IMR-90 (cell line): Measurements from ENCODE around the gene PRKCB. TPM values are rescaled to one million over a fixed set of nuclear protein-coding genes. Genes with fewer than 3 reads are reported as not detected.

Source experiments
- ATAC-seq: fragments of 200-7000 bp; cut with Tn5 transposase; 2 replicates; pipeline ENCODE4 v1.9.1; 2020; ENCODE audit warnings: low read depth, mild to moderate bottlenecking, moderate library complexity
- BruUV-seq: library from RNA; stranded (reverse); fragments of 400-500 nt; replicated peaks from 2 replicates; lab custom pipeline; 2021; lab: Mats Ljungman, UMichigan
- CTCF ChIA-PET: fragments of 300-600 bp; formaldehyde crosslinking; extraction: SDS; loops from one replicate; lab custom pipeline; 2021; ENCODE audit warnings: antibody characterized with exemption; lab: Yijun Ruan, JAX
- POLR2A ChIA-PET: fragments of 300-600 bp; sonication (Branson Sonifier 250); formaldehyde crosslinking; loops from one replicate; lab custom pipeline; 2022; ENCODE audit warnings: antibody characterized with exemption; ENCODE audit not compliant: unreplicated experiment; lab: Charles Lee
- DNase-seq: peaks from one replicate; pipeline ENCODE4 v3.0.0; 2013
- H2AFZ ChIP-seq: replicated peaks from 2 replicates; pipeline ENCODE3; 2013; ENCODE audit warnings: low read length, mild to moderate bottlenecking; ENCODE audit not compliant: poor library complexity
- H2AK5ac ChIP-seq: 2 replicates; pipeline ENCODE4 v1.6.1; 2013; ENCODE audit warnings: low read depth, low read length, inconsistent platforms
- H2AK9ac ChIP-seq: replicated peaks from 2 replicates; pipeline ENCODE3; 2013; ENCODE audit warnings: mild to moderate bottlenecking, low read depth, low read length, moderate library complexity; ENCODE audit not compliant: poor library complexity
- H2BK120ac ChIP-seq: 2 replicates; pipeline ENCODE4 v1.6.1; 2013; ENCODE audit warnings: low read depth, low read length, inconsistent platforms
- H2BK15ac ChIP-seq: 3 replicates; pipeline ENCODE4 v1.6.1; 2013; ENCODE audit warnings: low read depth, low read length, inconsistent platforms
- H2BK20ac ChIP-seq: 2 replicates; pipeline ENCODE4 v1.6.1; 2013; ENCODE audit warnings: low read depth, mild to moderate bottlenecking, inconsistent platforms, low read length, moderate library complexity
- H2BK5ac ChIP-seq: 2 replicates; pipeline ENCODE4 v1.6.1; 2013; ENCODE audit warnings: mild to moderate bottlenecking, low read depth, low read length, inconsistent platforms; ENCODE audit not compliant: poor library complexity, severe bottlenecking
- H3K14ac ChIP-seq: replicated peaks from 2 replicates; pipeline ENCODE4 v1.6.1; 2013; ENCODE audit warnings: low read depth, low read length, inconsistent platforms
- H3K18ac ChIP-seq: 2 replicates; pipeline ENCODE4 v1.6.1; 2013; ENCODE audit warnings: low read depth, low read length, control low read depth
- H3K23ac ChIP-seq: 2 replicates; pipeline ENCODE4 v1.6.1; 2013; ENCODE audit warnings: low read depth, low read length, inconsistent platforms
- H3K27ac ChIP-seq: 2 replicates; pipeline ENCODE4 v1.5.1; 2013; ENCODE audit warnings: mild to moderate bottlenecking, control low read depth, low read length; ENCODE audit not compliant: insufficient read depth
- H3K27me3 ChIP-seq: 2 replicates; pipeline ENCODE4 v1.6.1; 2013; ENCODE audit warnings: low read length; ENCODE audit not compliant: control insufficient read depth, insufficient read depth
- H3K36me3 ChIP-seq: 2 replicates; pipeline ENCODE4 v1.6.1; 2013; ENCODE audit warnings: low read length, mixed read lengths; ENCODE audit not compliant: control insufficient read depth, insufficient read depth
- H3K4ac ChIP-seq: 2 replicates; pipeline ENCODE4 v1.6.1; 2013; ENCODE audit warnings: low read depth, low read length, inconsistent platforms
- H3K4me1 ChIP-seq: 2 replicates; pipeline ENCODE4 v1.6.1; 2013; ENCODE audit warnings: low read length, mixed read lengths; ENCODE audit not compliant: control insufficient read depth, insufficient read depth
- H3K4me2 ChIP-seq: 2 replicates; pipeline ENCODE4 v1.6.1; 2013; ENCODE audit warnings: low read depth, mild to moderate bottlenecking, control low read depth, low read length, moderate library complexity
- H3K4me3 ChIP-seq: 2 replicates; pipeline ENCODE4 v1.5.1; 2013; ENCODE audit warnings: low read depth, mild to moderate bottlenecking, control low read depth, low read length, moderate library complexity; ENCODE audit not compliant: insufficient read depth
- H3K56ac ChIP-seq: 2 replicates; pipeline ENCODE4 v1.6.1; 2013; ENCODE audit warnings: low read length, inconsistent platforms; ENCODE audit not compliant: insufficient read depth; ENCODE audit errors: extremely low read depth
- H3K79me1 ChIP-seq, 2 experiments: 2 replicates each; pipeline ENCODE4 v1.6.1; 2013; ENCODE audit warnings: low read length in 2 of 2, inconsistent platforms in 1 of 2, low read depth in 1 of 2
- H3K9ac ChIP-seq: 2 replicates; pipeline ENCODE4 v1.6.1; 2013; ENCODE audit warnings: low read depth, low read length, control low read depth
- H3K9me1 ChIP-seq: 2 replicates; pipeline ENCODE4 v1.6.1; 2013; ENCODE audit warnings: low read length, inconsistent platforms; ENCODE audit not compliant: insufficient read depth
- H3K9me3 ChIP-seq: 2 replicates; pipeline ENCODE4 v1.6.1; 2013; ENCODE audit warnings: low read length; ENCODE audit not compliant: control insufficient read depth, insufficient read depth
- H4K20me1 ChIP-seq: 2 replicates; pipeline ENCODE4 v1.6.1; 2013; ENCODE audit warnings: low read length, inconsistent platforms; ENCODE audit not compliant: insufficient read depth
- H4K5ac ChIP-seq: 2 replicates; pipeline ENCODE4 v1.6.1; 2013; ENCODE audit warnings: mild to moderate bottlenecking, low read depth, low read length, control low read depth
- H4K8ac ChIP-seq, 2 experiments: 2 replicates each; pipeline ENCODE4 v1.6.1; 2013; ENCODE audit warnings: low read depth in 2 of 2, low read length in 2 of 2, control low read depth in 1 of 2, inconsistent platforms in 1 of 2
- H4K91ac ChIP-seq: 2 replicates; pipeline ENCODE4 v1.6.1; 2013; ENCODE audit warnings: low read depth, low read length, inconsistent platforms; ENCODE audit not compliant: insufficient read depth
- BHLHE40 ChIP-seq: fragments of 150-350 bp; IDR thresholded peaks from 2 replicates; pipeline ENCODE4 v1.6.1; 2016; ENCODE audit warnings: mild to moderate bottlenecking, low read depth, low read length
- CEBPB ChIP-seq: IDR thresholded peaks from 2 replicates; pipeline ENCODE4 v1.6.1; 2012; ENCODE audit warnings: low read depth, low read length, improper control_type of control experiment
- CHD1 ChIP-seq: IDR thresholded peaks from 2 replicates; pipeline ENCODE4 v1.6.1; 2012; ENCODE audit warnings: low read depth, low read length, improper control_type of control experiment
- CTCF ChIP-seq: conservative IDR thresholded peaks from 2 replicates; pipeline ENCODE4 v1.5.1; 2012; ENCODE audit warnings: mild to moderate bottlenecking, low read depth, low read length, improper control_type of control experiment
- ELK1 ChIP-seq: fragments of 150-350 bp; IDR thresholded peaks from 2 replicates; pipeline ENCODE4 v1.6.1; 2016; ENCODE audit warnings: low read depth, mild to moderate bottlenecking, low read length, moderate library complexity, borderline replicate concordance
- FOS ChIP-seq: fragments of 150-350 bp; IDR thresholded peaks from 2 replicates; pipeline ENCODE4 v1.6.1; 2016; ENCODE audit warnings: low read depth, low read length
- MAFK ChIP-seq: IDR thresholded peaks from 2 replicates; pipeline ENCODE4 v1.6.1; 2012; ENCODE audit warnings: low read depth, low read length, improper control_type of control experiment
- MAZ ChIP-seq: IDR thresholded peaks from 2 replicates; pipeline ENCODE4 v1.6.1; 2012; ENCODE audit warnings: low read depth, mild to moderate bottlenecking, low read length, improper control_type of control experiment, moderate library complexity, borderline replicate concordance
- MXI1 ChIP-seq: IDR thresholded peaks from 2 replicates; pipeline ENCODE4 v1.6.1; 2012; ENCODE audit warnings: low read depth, mild to moderate bottlenecking, low read length, moderate library complexity, borderline replicate concordance
- NFE2L2 ChIP-seq: fragments of 150-350 bp; IDR thresholded peaks from 2 replicates; pipeline ENCODE4 v1.6.1; 2016; ENCODE audit warnings: low read depth, mild to moderate bottlenecking, low read length
- POLR2A ChIP-seq: IDR thresholded peaks from 2 replicates; pipeline ENCODE4 v1.6.1; 2012; ENCODE audit warnings: mild to moderate bottlenecking, low read depth, low read length
- RAD21 ChIP-seq: IDR thresholded peaks from 2 replicates; pipeline ENCODE4 v1.6.1; 2012; ENCODE audit warnings: low read length, improper control_type of control experiment
- RCOR1 ChIP-seq: IDR thresholded peaks from 2 replicates; pipeline ENCODE4 v1.6.1; 2012; ENCODE audit warnings: mild to moderate bottlenecking, low read length, improper control_type of control experiment; ENCODE audit not compliant: insufficient replicate concordance
- RFX5 ChIP-seq: IDR thresholded peaks from 2 replicates; pipeline ENCODE4 v1.8.0; 2012; ENCODE audit warnings: low read depth, mild to moderate bottlenecking, low read length, moderate library complexity
- SMC3 ChIP-seq: fragments of 150-350 bp; IDR thresholded peaks from 2 replicates; pipeline ENCODE4 v1.6.1; 2016; ENCODE audit warnings: low read depth, mild to moderate bottlenecking, antibody characterized with exemption, low read length, moderate library complexity
- USF2 ChIP-seq: fragments of 150-350 bp; IDR thresholded peaks from 2 replicates; pipeline ENCODE4 v1.6.1; 2017; ENCODE audit warnings: mild to moderate bottlenecking, antibody characterized with exemption, low read length, low read depth
- WGBS, 2 experiments: methylation state at CpG; one replicate each; pipeline versions ENCODE4 v1.1.5 to v1.1.7; 2013; ENCODE audit warnings: missing lambda C conversion rate in 2 of 2; ENCODE audit not compliant: insufficient read length in 1 of 2; ENCODE audit errors: extremely low coverage in 2 of 2; 5-methylcytosine and 5-hydroxymethylcytosine counted together
- dilution Hi-C: fragments of 300-500 bp; cut with HindIII; formaldehyde crosslinking; loops from one replicate; pipeline ENCODE4 v1.14.3; 2018; ENCODE audit warnings: low sequenced_read_pairs; ENCODE audit not compliant: unreplicated experiment
- in situ Hi-C: fragments of 300-500 bp; cut with MboI; formaldehyde crosslinking; loops from 3 replicates; pipeline ENCODE4 v1.14.3; 2019; ENCODE audit warnings: low sequenced_read_pairs, inconsistent platforms, mixed read lengths
- intact Hi-C: fragments of 100-400 bp; cut with micrococcal nuclease; formaldehyde crosslinking; loops from 2 replicates; pipeline ENCODE4 v1.10.0; 2022
- polyA plus RNA-seq, 3 experiments: library from polyadenylated mRNA; depleted of rRNA; stranded (reverse); fragments of >200 nt; gene quantifications; 2 replicates each; pipeline ENCODE4 v1.2.3, GENCODE V29; 2012; ENCODE audit warnings: low replicate concordance in 1 of 3
- total RNA-seq: library from RNA; depleted of rRNA; stranded (reverse); fragments of >200 nt; gene quantifications from 2 replicates; pipeline ENCODE4 v1.2.3, GENCODE V29; 2012

The PRKCB gene
- total and polyA plus RNA-seq, 2 of the 4 experiments (the other 2 are of a cell fraction), result under 0.01 TPM; not detected in 1

- H4K8ac ChIP-seq, result no peak overlapping the region
- no peak overlapping the region for H3K4ac ChIP-seq
- H4K91ac ChIP-seq, result no peak overlapping the region
- CTCF ChIA-PET, result interaction anchor here (0.6 kb wide), 2 partner anchors 23 to 1247 kb away, joined by 4 to 6 read pairs; no protein-coding TSS in a partner anchor
- ATAC-seq (no peak), DNase-seq (no peak)
- H3K56ac ChIP-seq, result no peak overlapping the region
- no peak overlapping the region for H3K14ac ChIP-seq
- H3K9me3 ChIP-seq, result no peaks in the 10 kb centered on the region
- no peak overlapping the region for H3K27ac ChIP-seq
- no peak overlapping the region for H2BK15ac ChIP-seq
- no peak overlapping the region for H2BK5ac ChIP-seq
- no peak overlapping the region for H3K4me3 ChIP-seq
- no peak overlapping the region for H2AK9ac ChIP-seq
- H3K27me3 ChIP-seq, result no peaks in the 10 kb centered on the region
- H3K4me1 ChIP-seq, result no peaks in the 10 kb centered on the region
- in situ Hi-C loops (no loop called here), dilution Hi-C loops (no loop called here), intact Hi-C loops (loop anchor here (5.0 kb wide), 1 partner anchor 71 kb away; the partner anchor contains the start of gene PRKCB)
- no peak overlapping the region for H3K18ac ChIP-seq
- H2BK20ac ChIP-seq, result no peak overlapping the region
- no peak overlapping the region for H4K5ac ChIP-seq
- H3K36me3 ChIP-seq, result no peaks in the 10 kb centered on the region
- no peak overlapping the region for H3K4me2 ChIP-seq
- H3K79me1 ChIP-seq, result no peaks in the 10 kb centered on the region
- TF ChIP-seq POLR2A, result no peak
- TF ChIP-seq MXI1, result no peak
- no peak for TF ChIP-seq MAZ
- TF ChIP-seq MAFK, result no peak
- no peak for TF ChIP-seq RCOR1
- TF ChIP-seq NFE2L2, result no peak
- no peak for TF ChIP-seq RAD21
- no peak for TF ChIP-seq BHLHE40
- no peak for TF ChIP-seq CEBPB
- no peak for TF ChIP-seq FOS
- no peak for TF ChIP-seq SMC3
- no peak for TF ChIP-seq USF2
- TF ChIP-seq CHD1, result no peak
- no peak for TF ChIP-seq RFX5
- TF ChIP-seq ELK1, result no peak
- TF ChIP-seq CTCF, result no peak
- H4K20me1 ChIP-seq, result no peaks in the 10 kb centered on the region
- no peak overlapping the region for H3K23ac ChIP-seq
- POLR2A ChIA-PET, result no interaction called here
- H3K9me1 ChIP-seq, result no peaks in the 10 kb centered on the region
- H3K9ac ChIP-seq, result no peak overlapping the region
- no peak overlapping the region for H2AFZ ChIP-seq
- WGBS, 2 experiments, result no CpG with 5 or more reads among the region's 9 CpGs
- H2AK5ac ChIP-seq, result no peak overlapping the region
- no peak overlapping the region for H2BK120ac ChIP-seq
- no TSS peak for BruUV-seq
Observed at GRCh38 chr16:23908790-23909189, 73.0 kb downstream of the PRKCB start.
